IMR-90 (cell line): ENCODE results near the gene GPT2. TPM values are rescaled to one million over a fixed set of nuclear protein-coding genes. Genes with fewer than 3 reads are reported as not detected.

Source experiments
- ATAC-seq: fragments of 200-7000 bp; cut with Tn5 transposase; 2 replicates; pipeline ENCODE4 v1.9.1; 2020; ENCODE audit warnings: low read depth, mild to moderate bottlenecking, moderate library complexity
- BruUV-seq: library from RNA; stranded (reverse); fragments of 400-500 nt; replicated peaks from 2 replicates; lab custom pipeline; 2021; lab: Mats Ljungman, UMichigan
- CTCF ChIA-PET: fragments of 300-600 bp; formaldehyde crosslinking; extraction: SDS; loops from one replicate; lab custom pipeline; 2021; ENCODE audit warnings: antibody characterized with exemption; lab: Yijun Ruan, JAX
- POLR2A ChIA-PET: fragments of 300-600 bp; sonication (Branson Sonifier 250); formaldehyde crosslinking; loops from one replicate; lab custom pipeline; 2022; ENCODE audit warnings: antibody characterized with exemption; ENCODE audit not compliant: unreplicated experiment; lab: Charles Lee
- DNase-seq: peaks from one replicate; pipeline ENCODE4 v3.0.0; 2013
- H2AFZ ChIP-seq: replicated peaks from 2 replicates; pipeline ENCODE3; 2013; ENCODE audit warnings: low read length, mild to moderate bottlenecking; ENCODE audit not compliant: poor library complexity
- H2AK5ac ChIP-seq: 2 replicates; pipeline ENCODE4 v1.6.1; 2013; ENCODE audit warnings: low read depth, low read length, inconsistent platforms
- H2AK9ac ChIP-seq: replicated peaks from 2 replicates; pipeline ENCODE3; 2013; ENCODE audit warnings: mild to moderate bottlenecking, low read depth, low read length, moderate library complexity; ENCODE audit not compliant: poor library complexity
- H2BK120ac ChIP-seq: 2 replicates; pipeline ENCODE4 v1.6.1; 2013; ENCODE audit warnings: low read depth, low read length, inconsistent platforms
- H2BK15ac ChIP-seq: 3 replicates; pipeline ENCODE4 v1.6.1; 2013; ENCODE audit warnings: low read depth, low read length, inconsistent platforms
- H2BK20ac ChIP-seq: 2 replicates; pipeline ENCODE4 v1.6.1; 2013; ENCODE audit warnings: low read depth, mild to moderate bottlenecking, inconsistent platforms, low read length, moderate library complexity
- H2BK5ac ChIP-seq: 2 replicates; pipeline ENCODE4 v1.6.1; 2013; ENCODE audit warnings: mild to moderate bottlenecking, low read depth, low read length, inconsistent platforms; ENCODE audit not compliant: poor library complexity, severe bottlenecking
- H3K14ac ChIP-seq: replicated peaks from 2 replicates; pipeline ENCODE4 v1.6.1; 2013; ENCODE audit warnings: low read depth, low read length, inconsistent platforms
- H3K18ac ChIP-seq: 2 replicates; pipeline ENCODE4 v1.6.1; 2013; ENCODE audit warnings: low read depth, low read length, control low read depth
- H3K23ac ChIP-seq: 2 replicates; pipeline ENCODE4 v1.6.1; 2013; ENCODE audit warnings: low read depth, low read length, inconsistent platforms
- H3K27ac ChIP-seq: 2 replicates; pipeline ENCODE4 v1.5.1; 2013; ENCODE audit warnings: mild to moderate bottlenecking, control low read depth, low read length; ENCODE audit not compliant: insufficient read depth
- H3K27me3 ChIP-seq: 2 replicates; pipeline ENCODE4 v1.6.1; 2013; ENCODE audit warnings: low read length; ENCODE audit not compliant: control insufficient read depth, insufficient read depth
- H3K36me3 ChIP-seq: 2 replicates; pipeline ENCODE4 v1.6.1; 2013; ENCODE audit warnings: low read length, mixed read lengths; ENCODE audit not compliant: control insufficient read depth, insufficient read depth
- H3K4ac ChIP-seq: 2 replicates; pipeline ENCODE4 v1.6.1; 2013; ENCODE audit warnings: low read depth, low read length, inconsistent platforms
- H3K4me1 ChIP-seq: 2 replicates; pipeline ENCODE4 v1.6.1; 2013; ENCODE audit warnings: low read length, mixed read lengths; ENCODE audit not compliant: control insufficient read depth, insufficient read depth
- H3K4me2 ChIP-seq: 2 replicates; pipeline ENCODE4 v1.6.1; 2013; ENCODE audit warnings: low read depth, mild to moderate bottlenecking, control low read depth, low read length, moderate library complexity
- H3K4me3 ChIP-seq: 2 replicates; pipeline ENCODE4 v1.5.1; 2013; ENCODE audit warnings: low read depth, mild to moderate bottlenecking, control low read depth, low read length, moderate library complexity; ENCODE audit not compliant: insufficient read depth
- H3K56ac ChIP-seq: 2 replicates; pipeline ENCODE4 v1.6.1; 2013; ENCODE audit warnings: low read length, inconsistent platforms; ENCODE audit not compliant: insufficient read depth; ENCODE audit errors: extremely low read depth
- H3K79me1 ChIP-seq, 2 experiments: 2 replicates each; pipeline ENCODE4 v1.6.1; 2013; ENCODE audit warnings: low read length in 2 of 2, inconsistent platforms in 1 of 2, low read depth in 1 of 2
- H3K9ac ChIP-seq: 2 replicates; pipeline ENCODE4 v1.6.1; 2013; ENCODE audit warnings: low read depth, low read length, control low read depth
- H3K9me1 ChIP-seq: 2 replicates; pipeline ENCODE4 v1.6.1; 2013; ENCODE audit warnings: low read length, inconsistent platforms; ENCODE audit not compliant: insufficient read depth
- H3K9me3 ChIP-seq: 2 replicates; pipeline ENCODE4 v1.6.1; 2013; ENCODE audit warnings: low read length; ENCODE audit not compliant: control insufficient read depth, insufficient read depth
- H4K20me1 ChIP-seq: 2 replicates; pipeline ENCODE4 v1.6.1; 2013; ENCODE audit warnings: low read length, inconsistent platforms; ENCODE audit not compliant: insufficient read depth
- H4K5ac ChIP-seq: 2 replicates; pipeline ENCODE4 v1.6.1; 2013; ENCODE audit warnings: mild to moderate bottlenecking, low read depth, low read length, control low read depth
- H4K8ac ChIP-seq, 2 experiments: 2 replicates each; pipeline ENCODE4 v1.6.1; 2013; ENCODE audit warnings: low read depth in 2 of 2, low read length in 2 of 2, control low read depth in 1 of 2, inconsistent platforms in 1 of 2
- H4K91ac ChIP-seq: 2 replicates; pipeline ENCODE4 v1.6.1; 2013; ENCODE audit warnings: low read depth, low read length, inconsistent platforms; ENCODE audit not compliant: insufficient read depth
- CEBPB ChIP-seq: IDR thresholded peaks from 2 replicates; pipeline ENCODE4 v1.6.1; 2012; ENCODE audit warnings: low read depth, low read length, improper control_type of control experiment
- CHD1 ChIP-seq: IDR thresholded peaks from 2 replicates; pipeline ENCODE4 v1.6.1; 2012; ENCODE audit warnings: low read depth, low read length, improper control_type of control experiment
- FOS ChIP-seq: fragments of 150-350 bp; IDR thresholded peaks from 2 replicates; pipeline ENCODE4 v1.6.1; 2016; ENCODE audit warnings: low read depth, low read length
- MAZ ChIP-seq: IDR thresholded peaks from 2 replicates; pipeline ENCODE4 v1.6.1; 2012; ENCODE audit warnings: low read depth, mild to moderate bottlenecking, low read length, improper control_type of control experiment, moderate library complexity, borderline replicate concordance
- NFE2L2 ChIP-seq: fragments of 150-350 bp; IDR thresholded peaks from 2 replicates; pipeline ENCODE4 v1.6.1; 2016; ENCODE audit warnings: low read depth, mild to moderate bottlenecking, low read length
- POLR2A ChIP-seq: IDR thresholded peaks from 2 replicates; pipeline ENCODE4 v1.6.1; 2012; ENCODE audit warnings: mild to moderate bottlenecking, low read depth, low read length
- RAD21 ChIP-seq: IDR thresholded peaks from 2 replicates; pipeline ENCODE4 v1.6.1; 2012; ENCODE audit warnings: low read length, improper control_type of control experiment
- RFX5 ChIP-seq: IDR thresholded peaks from 2 replicates; pipeline ENCODE4 v1.8.0; 2012; ENCODE audit warnings: low read depth, mild to moderate bottlenecking, low read length, moderate library complexity
- SMC3 ChIP-seq: fragments of 150-350 bp; IDR thresholded peaks from 2 replicates; pipeline ENCODE4 v1.6.1; 2016; ENCODE audit warnings: low read depth, mild to moderate bottlenecking, antibody characterized with exemption, low read length, moderate library complexity
- WGBS, 2 experiments: methylation state at CpG; one replicate each; pipeline versions ENCODE4 v1.1.5 to v1.1.7; 2013; ENCODE audit warnings: missing lambda C conversion rate in 2 of 2; ENCODE audit not compliant: insufficient read length in 1 of 2; ENCODE audit errors: extremely low coverage in 2 of 2; 5-methylcytosine and 5-hydroxymethylcytosine counted together
- dilution Hi-C: fragments of 300-500 bp; cut with HindIII; formaldehyde crosslinking; loops from one replicate; pipeline ENCODE4 v1.14.3; 2018; ENCODE audit warnings: low sequenced_read_pairs; ENCODE audit not compliant: unreplicated experiment
- in situ Hi-C: fragments of 300-500 bp; cut with MboI; formaldehyde crosslinking; loops from 3 replicates; pipeline ENCODE4 v1.14.3; 2019; ENCODE audit warnings: low sequenced_read_pairs, inconsistent platforms, mixed read lengths
- intact Hi-C: fragments of 100-400 bp; cut with micrococcal nuclease; formaldehyde crosslinking; loops from 2 replicates; pipeline ENCODE4 v1.10.0; 2022
- polyA plus RNA-seq, 3 experiments: library from polyadenylated mRNA; depleted of rRNA; stranded (reverse); fragments of >200 nt; gene quantifications; 2 replicates each; pipeline ENCODE4 v1.2.3, GENCODE V29; 2012; ENCODE audit warnings: low replicate concordance in 1 of 3
- total RNA-seq: library from RNA; depleted of rRNA; stranded (reverse); fragments of >200 nt; gene quantifications from 2 replicates; pipeline ENCODE4 v1.2.3, GENCODE V29; 2012
- TF ChIP-seq, protein P1 (sequence below): conservative IDR thresholded peaks from 2 replicates; pipeline ENCODE4 v1.5.1; 2012; ENCODE audit warnings: mild to moderate bottlenecking, low read depth, low read length, improper control_type of control experiment

Gene GPT2
- total and polyA plus RNA-seq, 2 of the 4 experiments (the other 2 are of a cell fraction) = 26.4 to 31.5 TPM

GRCh38 chr16:46973996-46974324 is 89.8 kb downstream of the GPT2 start (continued):
- no peak for TF ChIP-seq MAZ
- no peak for TF ChIP-seq POLR2A

- Histone ChIP-seq H2BK120ac (no peak overlapping the region), H3K4me1 (peaks cover 8% of the 10 kb centered on the region), H2BK15ac (no peak overlapping the region), H4K8ac (peak overlapping the region; percentile 93 to 100), H3K56ac (no peak overlapping the region), H3K27ac (peak overlapping the region; percentile 34; the same call in 1 of the 2 replicates), H3K36me3 (peaks cover 10% of the 10 kb centered on the region), H3K9me1 (peaks cover 7% of the 10 kb centered on the region), H2AK9ac (no peak overlapping the region), H3K9me3 (no peaks in the 10 kb centered on the region), H3K4ac (no peak overlapping the region), H4K5ac (peak overlapping the region; percentile 69), H3K9ac (peak overlapping the region; percentile 78), H4K20me1 (peaks cover 23% of the 10 kb centered on the region), H3K18ac (no peak overlapping the region), H3K4me3 (no peak overlapping the region), H4K91ac (no peak overlapping the region), H3K79me1 (peaks cover 6 to 28% of the 10 kb centered on the region in 2 experiments), H3K23ac (0 out of 2 replicates have a peak overlapping the region, but pooled peaks have one; percentile 37), H2BK20ac (no peak overlapping the region), H2BK5ac (no peak overlapping the region), H2AFZ (no peak overlapping the region), H3K14ac (0 out of 2 replicates have a peak overlapping the region, but pooled peaks have one; percentile 15), H3K4me2 (peak overlapping the region; percentile 74), H2AK5ac (no peak overlapping the region), H3K27me3 (no peaks in the 10 kb centered on the region)
- in situ Hi-C loops (no loop called here), dilution Hi-C loops (no loop called here), intact Hi-C loops (no loop called here)
- no TSS peak for BruUV-seq
- DNase-seq (no peak), ATAC-seq (no peak)
- TF ChIP-seq MAZ (no peak), CEBPB (no peak), SMC3 (no peak), CHD1 (no peak), NFE2L2 (no peak), FOS (no peak), RFX5 (no peak), POLR2A (no peak), RAD21 (no peak)
- TF ChIP-seq, protein P1, sequence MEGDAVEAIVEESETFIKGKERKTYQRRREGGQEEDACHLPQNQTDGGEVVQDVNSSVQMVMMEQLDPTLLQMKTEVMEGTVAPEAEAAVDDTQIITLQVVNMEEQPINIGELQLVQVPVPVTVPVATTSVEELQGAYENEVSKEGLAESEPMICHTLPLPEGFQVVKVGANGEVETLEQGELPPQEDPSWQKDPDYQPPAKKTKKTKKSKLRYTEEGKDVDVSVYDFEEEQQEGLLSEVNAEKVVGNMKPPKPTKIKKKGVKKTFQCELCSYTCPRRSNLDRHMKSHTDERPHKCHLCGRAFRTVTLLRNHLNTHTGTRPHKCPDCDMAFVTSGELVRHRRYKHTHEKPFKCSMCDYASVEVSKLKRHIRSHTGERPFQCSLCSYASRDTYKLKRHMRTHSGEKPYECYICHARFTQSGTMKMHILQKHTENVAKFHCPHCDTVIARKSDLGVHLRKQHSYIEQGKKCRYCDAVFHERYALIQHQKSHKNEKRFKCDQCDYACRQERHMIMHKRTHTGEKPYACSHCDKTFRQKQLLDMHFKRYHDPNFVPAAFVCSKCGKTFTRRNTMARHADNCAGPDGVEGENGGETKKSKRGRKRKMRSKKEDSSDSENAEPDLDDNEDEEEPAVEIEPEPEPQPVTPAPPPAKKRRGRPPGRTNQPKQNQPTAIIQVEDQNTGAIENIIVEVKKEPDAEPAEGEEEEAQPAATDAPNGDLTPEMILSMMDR = no peak
- WGBS, 2 experiments = 93% methylated on average over 2 of the region's 6 CpGs; no CpG with 5 or more reads in 1 of the 2 experiments
- POLR2A ChIA-PET = no interaction called here
- CTCF ChIA-PET = no interaction called here
These were observed 90.2 kb downstream of the GPT2 start for GRCh38 chr16:46974352-46974751.
